NT2/D1 (cell line): Measurements from ENCODE around the gene NFASC.

Source experiments
- SUZ12 ChIP-seq: IDR thresholded peaks from 2 replicates; pipeline ENCODE4 v1.6.1; 2011; ENCODE audit not compliant: insufficient read length, insufficient read depth; ENCODE audit errors: extremely low read depth
- YY1 ChIP-seq: IDR thresholded peaks from 2 replicates; pipeline ENCODE4 v1.6.1; 2011; ENCODE audit not compliant: insufficient read length, insufficient read depth
- ZNF274 ChIP-seq: IDR thresholded peaks from 2 replicates; pipeline ENCODE4 v1.6.1; 2011; ENCODE audit warnings: mild to moderate bottlenecking, low read depth, low read length

GRCh38 chr1:204887846-204888245 lies 17.2 kb downstream of the NFASC start:
- TF ChIP-seq ZNF274 (no peak), YY1 (no peak), SUZ12 (no peak)
